PC-3 (cell line): Measurements from ENCODE around the gene ZIC2. TPM values are rescaled to one million over a fixed set of nuclear protein-coding genes. Genes with fewer than 3 reads are reported as not detected.

Experiments used
- ATAC-seq: fragments of 200-7000 bp; cut with Tn5 transposase; 2 replicates; pipeline ENCODE4 v1.9.1; 2020; ENCODE audit warnings: mild to moderate bottlenecking, moderate library complexity
- BruUV-seq: library from RNA; stranded (reverse); fragments of 400-500 nt; replicated peaks from 2 replicates; lab custom pipeline; 2021; lab: Mats Ljungman, UMichigan
- CTCF ChIA-PET: fragments of 300-600 bp; sonication (Branson Sonifier 250); formaldehyde crosslinking; loops from one replicate; lab custom pipeline; 2022; ENCODE audit warnings: antibody characterized with exemption; lab: Charles Lee
- POLR2A ChIA-PET: fragments of 300-600 bp; sonication (Branson Sonifier 250); formaldehyde crosslinking; loops from one replicate; lab custom pipeline; 2022; ENCODE audit warnings: antibody characterized with exemption; ENCODE audit not compliant: unreplicated experiment; lab: Charles Lee
- DNase-seq: peaks from one replicate; pipeline ENCODE4 v3.0.0-alpha.2; 2015
- H2AFZ ChIP-seq: fragments of 300-600 bp; sonication (generic); 2 replicates; pipeline ENCODE4 v1.6.0; 2016; ENCODE audit warnings: antibody characterized with exemption, low read length
- H3F3A ChIP-seq: fragments of 300-600 bp; sonication (generic); one replicate; pipeline ENCODE4 v1.6.0; 2017; ENCODE audit warnings: antibody characterized with exemption, low read length, control low read depth, mild to moderate bottlenecking; ENCODE audit not compliant: unreplicated experiment
- H3K27ac ChIP-seq: fragments of 300-600 bp; sonication (generic); 2 replicates; pipeline ENCODE4 v1.5.1; 2016; ENCODE audit warnings: mild to moderate bottlenecking, low read length
- H3K27me3 ChIP-seq: fragments of 300-600 bp; sonication (generic); 2 replicates; pipeline ENCODE4 v1.6.1; 2016; ENCODE audit warnings: low read length, mixed read lengths
- H3K36me3 ChIP-seq: fragments of 300-600 bp; sonication (generic); 2 replicates; pipeline ENCODE4 v1.6.1; 2016; ENCODE audit warnings: low read depth, mixed run types, low read length, mixed read lengths
- H3K4me1 ChIP-seq: fragments of 300-600 bp; sonication (generic); 2 replicates; pipeline ENCODE4 v1.5.1; 2016; ENCODE audit warnings: low read length; ENCODE audit not compliant: insufficient read depth
- H3K4me2 ChIP-seq: fragments of 300-600 bp; sonication (generic); 2 replicates; pipeline ENCODE4 v1.6.0; 2016; ENCODE audit warnings: low read length
- H3K4me3 ChIP-seq: fragments of 300-600 bp; sonication (generic); 2 replicates; pipeline ENCODE4 v1.5.1; 2016; ENCODE audit warnings: mild to moderate bottlenecking, low read length, mixed read lengths
- H3K79me2 ChIP-seq: fragments of 300-600 bp; sonication (generic); 2 replicates; pipeline ENCODE4 v1.6.1; 2017; ENCODE audit warnings: low read length, mixed read lengths
- H3K9ac ChIP-seq: fragments of 300-600 bp; sonication (generic); 2 replicates; pipeline ENCODE4 v1.6.0; 2016; ENCODE audit warnings: mild to moderate bottlenecking, low read length
- H3K9me2 ChIP-seq: fragments of 300-600 bp; sonication (generic); replicated peaks from 2 replicates; pipeline ENCODE4 v1.6.1; 2016; ENCODE audit warnings: mixed run types, low read length, mixed read lengths
- H3K9me3 ChIP-seq: fragments of 300-600 bp; sonication (generic); 2 replicates; pipeline ENCODE4 v1.6.1; 2016; ENCODE audit warnings: low read length, mixed read lengths
- H4K20me1 ChIP-seq: fragments of 300-600 bp; sonication (generic); 2 replicates; pipeline ENCODE4 v1.6.1; 2016; ENCODE audit warnings: low read length, mixed read lengths
- EZH2 ChIP-seq: fragments of 300-600 bp; sonication (generic); IDR thresholded peaks from one replicate; pipeline ENCODE4 v1.6.1; 2017; ENCODE audit warnings: antibody characterized with exemption, mild to moderate bottlenecking, low read length; ENCODE audit not compliant: unreplicated experiment
- EZH2phosphoT487 ChIP-seq: fragments of 300-600 bp; sonication (generic); IDR thresholded peaks from 2 replicates; pipeline ENCODE4 v1.6.1; 2018; ENCODE audit warnings: mild to moderate bottlenecking, antibody characterized with exemption, low read length, borderline replicate concordance
- intact Hi-C: fragments of 100-400 bp; cut with micrococcal nuclease; formaldehyde crosslinking; loops from 2 replicates; pipeline ENCODE4 v1.9.0; 2023
- total RNA-seq: library from RNA; depleted of rRNA; stranded (reverse); fragments of >200 nt; gene quantifications from 2 replicates; pipeline ENCODE4 v1.2.3, GENCODE V29; 2014
- TF ChIP-seq, protein P1 (sequence below): fragments of 300-600 bp; sonication (generic); conservative IDR thresholded peaks from 2 replicates; pipeline ENCODE4 v1.5.1; 2017; ENCODE audit warnings: antibody characterized with exemption, low read depth, mild to moderate bottlenecking, low read length

Gene ZIC2
- total RNA-seq, 1 experiment from 2014 or later: not detected

DNA sequence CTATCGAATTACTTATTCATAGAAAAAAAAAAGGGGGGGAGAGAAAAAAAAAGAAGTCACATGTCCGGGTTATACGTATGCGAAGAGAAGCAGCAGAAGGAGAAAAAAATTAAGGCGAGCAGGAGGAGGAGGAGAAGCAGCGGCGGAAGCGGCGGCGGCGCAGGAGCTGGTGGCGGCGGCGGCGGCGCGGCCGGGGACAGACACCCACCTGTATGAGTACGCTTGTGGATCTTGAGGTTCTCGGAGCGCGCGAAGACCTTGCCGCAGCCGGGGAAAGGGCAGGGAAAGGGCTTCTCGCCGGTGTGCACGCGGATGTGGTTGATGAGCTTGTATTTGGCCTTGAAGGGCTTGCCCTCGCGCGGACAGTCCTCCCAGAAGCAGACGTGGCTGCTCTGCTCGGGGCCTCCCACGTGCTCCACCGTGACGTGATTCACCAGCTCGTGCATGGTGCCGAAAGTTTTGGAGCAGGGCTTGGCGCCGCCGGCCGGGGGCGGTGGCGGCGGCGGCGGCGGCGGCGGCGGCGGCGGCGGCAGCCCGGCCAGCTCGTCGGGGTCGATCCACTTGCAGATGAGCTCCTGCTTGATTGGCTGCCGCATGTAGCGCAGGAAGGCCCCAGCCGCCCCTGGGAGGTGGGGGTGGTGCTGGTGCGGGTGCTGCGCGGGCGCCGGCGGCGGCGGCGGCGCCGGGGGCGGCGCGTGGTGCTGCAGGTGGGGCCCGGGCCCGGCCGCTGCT lies 11.5 kb upstream of the ZIC2 start:
- H3K4me1 ChIP-seq: no peaks in the 10 kb centered on the region
- H2AFZ ChIP-seq: peak overlapping the region; percentile 55; the same call in 1 of the 2 replicates
- no peak for TF ChIP-seq EZH2
- TF ChIP-seq, protein P1, sequence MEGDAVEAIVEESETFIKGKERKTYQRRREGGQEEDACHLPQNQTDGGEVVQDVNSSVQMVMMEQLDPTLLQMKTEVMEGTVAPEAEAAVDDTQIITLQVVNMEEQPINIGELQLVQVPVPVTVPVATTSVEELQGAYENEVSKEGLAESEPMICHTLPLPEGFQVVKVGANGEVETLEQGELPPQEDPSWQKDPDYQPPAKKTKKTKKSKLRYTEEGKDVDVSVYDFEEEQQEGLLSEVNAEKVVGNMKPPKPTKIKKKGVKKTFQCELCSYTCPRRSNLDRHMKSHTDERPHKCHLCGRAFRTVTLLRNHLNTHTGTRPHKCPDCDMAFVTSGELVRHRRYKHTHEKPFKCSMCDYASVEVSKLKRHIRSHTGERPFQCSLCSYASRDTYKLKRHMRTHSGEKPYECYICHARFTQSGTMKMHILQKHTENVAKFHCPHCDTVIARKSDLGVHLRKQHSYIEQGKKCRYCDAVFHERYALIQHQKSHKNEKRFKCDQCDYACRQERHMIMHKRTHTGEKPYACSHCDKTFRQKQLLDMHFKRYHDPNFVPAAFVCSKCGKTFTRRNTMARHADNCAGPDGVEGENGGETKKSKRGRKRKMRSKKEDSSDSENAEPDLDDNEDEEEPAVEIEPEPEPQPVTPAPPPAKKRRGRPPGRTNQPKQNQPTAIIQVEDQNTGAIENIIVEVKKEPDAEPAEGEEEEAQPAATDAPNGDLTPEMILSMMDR: no peak
- TF ChIP-seq EZH2phosphoT487: no peak
- no peaks in the 10 kb centered on the region for H4K20me1 ChIP-seq
- H3K27ac ChIP-seq: no peak overlapping the region
- H3K9me3 ChIP-seq: no peaks in the 10 kb centered on the region
- H3K27me3 ChIP-seq: peaks cover 72% of the 10 kb centered on the region
- no peak for DNase-seq
- H3K36me3 ChIP-seq: no peaks in the 10 kb centered on the region
- H3K4me3 ChIP-seq: peak overlapping the region; percentile 47; the same call in 1 of the 2 replicates
- H3K9ac ChIP-seq: no peak overlapping the region
- ATAC-seq: peak; percentile 48
- intact Hi-C loops: no loop called here
- ChIA-PET CTCF (no interaction called here), POLR2A (no interaction called here)
- BruUV-seq: no TSS peak
- H3K4me2 ChIP-seq: peak overlapping the region; percentile 69
- H3K79me2 ChIP-seq: no peaks in the 10 kb centered on the region
- no peaks in the 10 kb centered on the region for H3K9me2 ChIP-seq
- no peaks in the 10 kb centered on the region for H3F3A ChIP-seq

DNA sequence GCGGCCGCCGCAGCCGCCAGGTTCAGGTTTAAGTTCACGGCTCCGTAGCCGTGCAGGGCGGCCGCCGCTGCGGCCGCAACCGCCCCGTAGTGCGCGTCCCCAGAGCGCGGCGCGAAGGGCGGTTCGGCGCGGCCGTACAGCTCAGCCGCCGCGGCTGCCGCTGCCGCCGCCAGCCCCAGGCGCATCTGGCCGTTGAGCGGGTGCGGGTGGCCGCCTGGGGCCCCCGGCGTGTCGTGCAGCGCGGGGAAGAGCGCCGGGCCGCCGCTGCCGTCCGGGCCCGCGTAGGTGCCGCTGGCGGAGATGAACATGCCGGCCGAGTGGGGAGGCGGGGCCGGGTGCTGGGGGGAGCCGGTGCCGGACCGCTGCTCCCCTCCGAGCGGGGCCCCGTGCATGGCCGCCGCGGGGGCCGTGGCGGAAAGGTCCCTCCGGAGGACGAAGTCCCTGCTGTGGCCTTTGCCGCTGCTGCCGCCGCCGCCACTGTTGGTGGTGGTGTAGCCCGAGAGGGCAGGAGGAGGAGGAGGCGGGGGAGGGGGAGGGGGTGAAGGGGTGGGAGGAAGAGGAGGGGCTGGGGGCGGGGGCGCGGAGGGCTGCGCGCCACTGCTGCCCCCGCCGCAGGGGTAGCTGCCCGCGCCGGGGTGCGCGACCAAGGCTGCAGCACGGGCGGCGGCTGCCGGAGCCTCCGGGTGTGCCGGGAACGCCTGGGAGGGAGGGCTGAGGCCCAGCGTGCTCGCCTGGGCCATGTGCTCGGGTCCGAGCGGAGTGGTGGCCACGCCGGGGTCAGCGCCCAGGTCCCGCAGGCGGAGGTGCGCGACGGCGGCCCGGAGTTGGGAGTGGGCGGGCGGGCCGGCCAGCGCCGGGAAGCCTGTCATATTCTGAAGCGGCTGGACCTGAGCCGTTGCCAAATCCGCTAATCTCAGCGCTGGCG lies 10.7 kb upstream of the ZIC2 start:
- H3F3A ChIP-seq: no peaks in the 10 kb centered on the region
- no peaks in the 10 kb centered on the region for H3K9me2 ChIP-seq
- no peak overlapping the region for H2AFZ ChIP-seq
- TF ChIP-seq EZH2 (no peak), EZH2phosphoT487 (no peak)
- TF ChIP-seq, protein P1: no peak
- POLR2A ChIA-PET: no interaction called here
- DNase-seq (no peak), ATAC-seq (peak; percentile 55)
- no peak overlapping the region for H3K4me2 ChIP-seq
- H3K9me3 ChIP-seq: no peaks in the 10 kb centered on the region
- peaks cover 66% of the 10 kb centered on the region for H3K27me3 ChIP-seq
- CTCF ChIA-PET: no interaction called here
- no peaks in the 10 kb centered on the region for H3K4me1 ChIP-seq
- H3K79me2 ChIP-seq: no peaks in the 10 kb centered on the region
- H3K36me3 ChIP-seq: no peaks in the 10 kb centered on the region
- H3K27ac ChIP-seq: no peak overlapping the region
- H3K9ac ChIP-seq: no peak overlapping the region
- intact Hi-C loops: no loop called here
- no peaks in the 10 kb centered on the region for H4K20me1 ChIP-seq
- BruUV-seq: no TSS peak
- H3K4me3 ChIP-seq: no peak overlapping the region
